PC-3 (cell line): ENCODE results near the gene PDF.

Experiments used
- CTCF ChIP-seq: fragments of 300-600 bp; sonication (generic); conservative IDR thresholded peaks from 2 replicates; pipeline ENCODE4 v1.5.1; 2017; ENCODE audit warnings: antibody characterized with exemption, low read depth, mild to moderate bottlenecking, low read length
- EZH2 ChIP-seq: fragments of 300-600 bp; sonication (generic); IDR thresholded peaks from one replicate; pipeline ENCODE4 v1.6.1; 2017; ENCODE audit warnings: antibody characterized with exemption, mild to moderate bottlenecking, low read length; ENCODE audit not compliant: unreplicated experiment
- EZH2phosphoT487 ChIP-seq: fragments of 300-600 bp; sonication (generic); IDR thresholded peaks from 2 replicates; pipeline ENCODE4 v1.6.1; 2018; ENCODE audit warnings: mild to moderate bottlenecking, antibody characterized with exemption, low read length, borderline replicate concordance

- no peak for TF ChIP-seq CTCF
- no peak for TF ChIP-seq EZH2
- TF ChIP-seq EZH2phosphoT487 = no peak
Measured at GRCh38 chr16:69378760-69379159, 48.4 kb upstream of the PDF start.
